B cell (primary cell): ENCODE measurements around the gene PTPN1. TPM values are rescaled to one million over a fixed set of nuclear protein-coding genes. Genes with fewer than 3 reads are reported as not detected.
A peak's percentile ranks its signal among the peaks of the same experiment; 100 is the strongest.

Experiments
- ATAC-seq: fragments of 200-7000 bp; cut with Tn5 transposase; one replicate; pipeline ENCODE4 v1.10.0; 2021; ENCODE audit warnings: low read depth, mild to moderate bottlenecking, moderate number of reproducible peaks, moderate library complexity
- CTCF ChIA-PET: fragments of 350-600 bp; sonication (Branson Sonifier 250); formaldehyde crosslinking; loops from one replicate; lab custom pipeline; 2021; ENCODE audit warnings: antibody characterized with exemption, inconsistent platforms; lab: Charles Lee
- POLR2A ChIA-PET: fragments of 350-600 bp; sonication (Branson Sonifier 250); formaldehyde crosslinking; loops from one replicate; lab custom pipeline; 2021; ENCODE audit warnings: antibody characterized with exemption; lab: Charles Lee
- DNase-seq: peaks from one replicate; pipeline ENCODE4 v3.0.0; 2013
- H2AFZ ChIP-seq: 2 replicates; pipeline ENCODE4 v1.6.1; 2012; ENCODE audit warnings: mild to moderate bottlenecking, low read depth, low read length; ENCODE audit not compliant: insufficient read depth, poor library complexity, severe bottlenecking
- H3K27ac ChIP-seq, 2 donors: 1 replicate in 1 of 2; 2 replicates in 1 of 2; pipeline ENCODE4 v1.5.1; 2012 to 2013; ENCODE audit warnings: low read length in 2 of 2, mild to moderate bottlenecking in 2 of 2, moderate library complexity in 1 of 2
- H3K27me3 ChIP-seq, 4 experiments: fragments of 200-600 bp in 1 of 4; sonication (generic) in 1 of 4; replicated peaks in 1 of 4; 1 replicate in 2 of 4; 2 replicates in 2 of 4; pipeline versions ENCODE4 v1.6.1 to v1.7.0; 2013 to 2016; ENCODE audit warnings: low read length in 3 of 4, mild to moderate bottlenecking in 2 of 4, mixed read lengths in 1 of 4, moderate library complexity in 1 of 4; ENCODE audit not compliant: insufficient read depth in 4 of 4, control insufficient read depth in 3 of 4; ENCODE audit errors: control extremely low read depth in 1 of 4
- H3K36me3 ChIP-seq, 2 experiments: replicated peaks in 1 of 2; 1 replicate in 1 of 2; 2 replicates in 1 of 2; pipeline versions ENCODE4 v1.6.1 to v1.7.1; 2013; ENCODE audit warnings: low read length in 1 of 2; ENCODE audit not compliant: insufficient read depth in 2 of 2, control insufficient read depth in 1 of 2; ENCODE audit errors: control extremely low read depth in 1 of 2, extremely low read depth in 1 of 2
- H3K4me1 ChIP-seq, 2 donors: fragments of 200-600 bp in 1 of 2; sonication (generic) in 1 of 2; 1 replicate in 1 of 2; 2 replicates in 1 of 2; pipeline versions ENCODE4 v1.5.1 to v1.6.1; 2013 to 2017; ENCODE audit warnings: low read length in 2 of 2; ENCODE audit not compliant: control insufficient read depth in 2 of 2, insufficient read depth in 2 of 2
- H3K4me2 ChIP-seq: replicated peaks from 2 replicates; pipeline ENCODE3; 2012; ENCODE audit warnings: mild to moderate bottlenecking, low read depth, low read length; ENCODE audit not compliant: poor library complexity, severe bottlenecking
- H3K4me3 ChIP-seq, 5 experiments: fragments of 200-600 bp in 1 of 5; sonication (generic) in 1 of 5; 1 replicate in 3 of 5; 2 replicates in 2 of 5; pipeline versions ENCODE4 v1.5.1 to v1.7.0; 2011 to 2016; ENCODE audit warnings: low read length in 4 of 5, mild to moderate bottlenecking in 4 of 5, low read depth in 2 of 5, control low read depth in 1 of 5, moderate library complexity in 1 of 5; ENCODE audit not compliant: insufficient read depth in 1 of 5; ENCODE audit errors: control extremely low read depth in 1 of 5, extremely low read depth in 1 of 5
- H3K79me2 ChIP-seq: fragments of 200-600 bp; sonication (generic); one replicate; pipeline ENCODE4 v1.6.0; 2016; ENCODE audit warnings: low read length; ENCODE audit not compliant: control insufficient read depth, insufficient read depth
- H3K9ac ChIP-seq: fragments of 200-600 bp; sonication (generic); 2 replicates; pipeline ENCODE4 v1.6.1; 2017; ENCODE audit warnings: mild to moderate bottlenecking, low read length, moderate library complexity
- H3K9me3 ChIP-seq, 3 donors: one replicate each; pipeline versions ENCODE4 v1.6.1 to v1.7.1; 2013; ENCODE audit warnings: low read length in 2 of 3; ENCODE audit not compliant: control insufficient read depth in 2 of 3, insufficient read depth in 1 of 3; ENCODE audit errors: control extremely low read depth in 1 of 3
- H4K20me1 ChIP-seq: 2 replicates; pipeline ENCODE4 v1.6.0; 2012; ENCODE audit warnings: mild to moderate bottlenecking, low read length; ENCODE audit not compliant: insufficient read depth, control insufficient read depth, poor library complexity, severe bottlenecking
- H3K27ac Mint-ChIP-seq: one replicate; pipeline ENCODE4 v1.8.0; 2021; ENCODE audit warnings: mixed read lengths
- H3K27me3 Mint-ChIP-seq: one replicate; pipeline ENCODE4 v1.8.0; 2021; ENCODE audit warnings: mixed read lengths
- H3K4me1 Mint-ChIP-seq: one replicate; pipeline ENCODE4 v1.8.0; 2021; ENCODE audit warnings: mixed read lengths
- H3K4me3 Mint-ChIP-seq: one replicate; pipeline ENCODE4 v1.8.0; 2021; ENCODE audit warnings: mixed read lengths
- H3K9me3 Mint-ChIP-seq: one replicate; pipeline ENCODE4 v1.8.0; 2022; ENCODE audit warnings: mixed read lengths; ENCODE audit not compliant: insufficient read depth
- EZH2 ChIP-seq: IDR thresholded peaks from 2 replicates; pipeline ENCODE4 v1.6.1; 2012; ENCODE audit warnings: borderline replicate concordance, low read depth, mild to moderate bottlenecking, moderate library complexity, low read length; ENCODE audit not compliant: insufficient read depth, poor library complexity, severe bottlenecking
- WGBS: methylation state at CpG from one replicate; pipeline ENCODE4 v1.1.5; 2013; ENCODE audit warnings: missing lambda C conversion rate; ENCODE audit not compliant: insufficient coverage; 5-methylcytosine and 5-hydroxymethylcytosine counted together
- intact Hi-C: fragments of 100-400 bp; cut with micrococcal nuclease; formaldehyde crosslinking; loops from one replicate; pipeline ENCODE4 v1.10.0; 2022
- polyA plus RNA-seq: library from polyadenylated mRNA; depleted of rRNA; stranded (reverse); fragments of >200 nt; gene quantifications from 2 replicates; pipeline ENCODE4 v1.2.3, GENCODE V29; 2012
- total RNA-seq, 2 donors: library from RNA; stranded (reverse); fragments of 120-200 nt in 1 of 2; gene quantifications; 1 replicate in 1 of 2; 2 replicates in 1 of 2; pipeline versions ENCODE4 v1.2.3 to v1.2.4, GENCODE V29; 2013 to 2022
- TF ChIP-seq, protein P1 (sequence below): fragments of 200-600 bp; IDR thresholded peaks from one replicate; pipeline ENCODE4 v1.8.0; 2022; ENCODE audit warnings: antibody characterized with exemption, mild to moderate bottlenecking

PTPN1 gene
- total and polyA plus RNA-seq, 2 donors (not counting 1 experiment from before 2014, with no cell fraction given): 77.4 to 134 TPM

DNA sequence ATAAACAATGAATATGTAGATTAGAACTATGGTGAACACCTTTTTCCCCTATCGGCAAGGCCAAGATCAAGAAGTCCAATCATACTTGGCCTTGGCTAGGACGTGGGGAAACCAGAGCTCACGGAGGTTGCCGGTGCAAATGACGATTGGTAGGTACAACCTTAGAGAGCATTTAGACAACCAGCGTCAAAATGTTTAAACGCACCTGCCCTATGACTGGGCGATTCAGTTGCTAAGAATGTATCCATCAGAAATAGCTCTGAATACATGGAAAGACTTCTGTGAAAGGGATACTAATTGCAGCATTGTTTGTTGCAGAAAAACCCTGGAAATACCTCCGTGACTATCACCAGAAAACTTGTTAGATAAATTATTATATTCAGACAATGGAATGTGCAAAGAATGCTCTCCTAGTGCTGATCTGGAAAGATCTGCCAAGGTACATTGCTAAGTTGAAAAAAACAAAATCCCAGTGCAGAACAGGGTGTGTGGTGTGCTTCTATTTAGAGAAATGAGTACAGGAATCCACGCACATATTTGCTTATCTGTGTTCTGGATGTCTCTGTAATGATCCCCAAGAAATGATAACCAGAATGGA is 48.0 kb upstream of the PTPN1 start:
- Histone ChIP-seq H3K27me3 (peaks cover 0 to 6% (median 2%) of the 10 kb centered on the region in 4 experiments), H3K9me3 (no peaks in the 10 kb centered on the region), H3K79me2 (no peaks in the 10 kb centered on the region), H3K36me3 (no peaks in the 10 kb centered on the region), H3K4me2 (no peak overlapping the region), H3K9ac (no peak overlapping the region), H4K20me1 (no peaks in the 10 kb centered on the region), H3K27ac (no peak overlapping the region), H3K4me3 (no peak overlapping the region), H3K4me1 (peaks cover 3 to 7% of the 10 kb centered on the region in 2 donors), H2AFZ (no peak overlapping the region)
- H3K4me3 Mint-ChIP-seq: no peak overlapping the region
- CTCF ChIA-PET: interaction anchor here (1.0 to 13.1 kb wide), 11 partner anchors 10 to 284 kb away, joined by 3 to 169 read pairs (median 8); partner anchors contain the start of gene CEBPB
- DNase-seq: no peak
- ATAC-seq: no peak
- intact Hi-C loops: loop anchor here (5.0 kb wide), 1 partner anchor 110 kb away; no protein-coding TSS in a partner anchor
- H3K4me1 Mint-ChIP-seq: peaks cover 2% of the 10 kb centered on the region
- no peak overlapping the region for H3K27ac Mint-ChIP-seq
- no peaks in the 10 kb centered on the region for H3K9me3 Mint-ChIP-seq
- H3K27me3 Mint-ChIP-seq: peaks cover 12% of the 10 kb centered on the region
- POLR2A ChIA-PET: no interaction called here
- WGBS: 96% methylated on average over 7 of the region's 10 CpGs
- TF ChIP-seq, protein P1, sequence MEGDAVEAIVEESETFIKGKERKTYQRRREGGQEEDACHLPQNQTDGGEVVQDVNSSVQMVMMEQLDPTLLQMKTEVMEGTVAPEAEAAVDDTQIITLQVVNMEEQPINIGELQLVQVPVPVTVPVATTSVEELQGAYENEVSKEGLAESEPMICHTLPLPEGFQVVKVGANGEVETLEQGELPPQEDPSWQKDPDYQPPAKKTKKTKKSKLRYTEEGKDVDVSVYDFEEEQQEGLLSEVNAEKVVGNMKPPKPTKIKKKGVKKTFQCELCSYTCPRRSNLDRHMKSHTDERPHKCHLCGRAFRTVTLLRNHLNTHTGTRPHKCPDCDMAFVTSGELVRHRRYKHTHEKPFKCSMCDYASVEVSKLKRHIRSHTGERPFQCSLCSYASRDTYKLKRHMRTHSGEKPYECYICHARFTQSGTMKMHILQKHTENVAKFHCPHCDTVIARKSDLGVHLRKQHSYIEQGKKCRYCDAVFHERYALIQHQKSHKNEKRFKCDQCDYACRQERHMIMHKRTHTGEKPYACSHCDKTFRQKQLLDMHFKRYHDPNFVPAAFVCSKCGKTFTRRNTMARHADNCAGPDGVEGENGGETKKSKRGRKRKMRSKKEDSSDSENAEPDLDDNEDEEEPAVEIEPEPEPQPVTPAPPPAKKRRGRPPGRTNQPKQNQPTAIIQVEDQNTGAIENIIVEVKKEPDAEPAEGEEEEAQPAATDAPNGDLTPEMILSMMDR: no peak
- TF ChIP-seq EZH2: no peak

- Histone ChIP-seq H3K9ac (no peak overlapping the region), H3K79me2 (no peaks in the 10 kb centered on the region), H3K4me1 (peaks cover 3 to 7% of the 10 kb centered on the region in 2 donors), H3K27ac (no peak overlapping the region), H3K9me3 (no peaks in the 10 kb centered on the region), H3K27me3 (peaks cover 0 to 5% (median 1%) of the 10 kb centered on the region in 4 experiments), H3K36me3 (no peaks in the 10 kb centered on the region), H3K4me3 (peak overlapping the region in 1 of 5 experiments; percentile 29), H2AFZ (peak overlapping the region; percentile 60), H3K4me2 (peak overlapping the region; percentile 54), H4K20me1 (no peaks in the 10 kb centered on the region)
- Mint-ChIP-seq H3K4me3 (peak overlapping the region; percentile 30), H3K27me3 (peaks cover 4% of the 10 kb centered on the region), H3K9me3 (no peaks in the 10 kb centered on the region), H3K4me1 (peaks cover 2% of the 10 kb centered on the region), H3K27ac (no peak overlapping the region)
- POLR2A ChIA-PET: no interaction called here
- TF ChIP-seq EZH2: no peak
- TF ChIP-seq, protein P1: peak; percentile 83
- CTCF ChIA-PET: interaction anchor here (0.6 to 13.1 kb wide), 32 partner anchors 8 to 485 kb away, joined by 3 to 169 read pairs (median 5); partner anchors contain the start of gene CEBPB
- intact Hi-C loops: loop anchor here (1.0 to 5.0 kb wide), 3 partner anchors 108 to 278 kb away; partner anchors contain the start of gene CEBPB
- ATAC-seq: peak; percentile 87
- 30% methylated on average over 21 of the region's 21 CpGs for WGBS
- peak; percentile 75 for DNase-seq
Observed at GRCh38 chr20:50464026-50464724, 46.0 kb upstream of the PTPN1 start.
